DOHH2 (cell line): ENCODE results near the gene MZB1.

Experiments used
- H3F3A ChIP-seq: fragments of 200-600 bp; sonication (generic), shearing (Covaris generic); 2 replicates; pipeline ENCODE4 v1.6.0; 2016; ENCODE audit warnings: antibody characterized with exemption, mild to moderate bottlenecking; ENCODE audit not compliant: control insufficient read depth, insufficient read depth
- H3K27ac ChIP-seq: fragments of 200-600 bp; sonication (generic); 2 replicates; pipeline ENCODE4 v1.5.1; 2014; ENCODE audit warnings: low read depth, mild to moderate bottlenecking, low read length, moderate library complexity
- H3K27me3 ChIP-seq: fragments of 200-600 bp; sonication (generic); 2 replicates; pipeline ENCODE4 v1.6.1; 2014; ENCODE audit warnings: mild to moderate bottlenecking, low read length, mixed read lengths; ENCODE audit not compliant: control insufficient read depth
- H3K36me3 ChIP-seq: fragments of 200-600 bp; sonication (generic); 2 replicates; pipeline ENCODE4 v1.6.1; 2014; ENCODE audit warnings: mild to moderate bottlenecking, low read length, moderate library complexity, mixed read lengths; ENCODE audit not compliant: control insufficient read depth
- H3K4me1 ChIP-seq: fragments of 200-600 bp; sonication (generic); 2 replicates; pipeline ENCODE4 v1.6.1; 2014; ENCODE audit warnings: mild to moderate bottlenecking, low read length, mixed read lengths; ENCODE audit not compliant: control insufficient read depth
- H3K4me2 ChIP-seq: fragments of 200-600 bp; sonication (generic); 2 replicates; pipeline ENCODE4 v1.6.0; 2014; ENCODE audit warnings: mild to moderate bottlenecking, low read length, moderate library complexity
- H3K4me3 ChIP-seq: fragments of 200-600 bp; sonication (generic); 2 replicates; pipeline ENCODE4 v1.5.1; 2014; ENCODE audit warnings: mild to moderate bottlenecking, low read length, mixed read lengths
- H3K79me2 ChIP-seq: fragments of 200-600 bp; sonication (generic); 2 replicates; pipeline ENCODE4 v1.6.1; 2014; ENCODE audit warnings: mild to moderate bottlenecking, low read length, mixed read lengths; ENCODE audit not compliant: control insufficient read depth
- H3K9me2 ChIP-seq: fragments of 200-600 bp; sonication (generic); replicated peaks from 2 replicates; pipeline ENCODE4 v1.6.1; 2014; ENCODE audit warnings: mild to moderate bottlenecking, low read length, mixed read lengths; ENCODE audit not compliant: control insufficient read depth
- H3K9me3 ChIP-seq: fragments of 200-600 bp; sonication (generic); 2 replicates; pipeline ENCODE4 v1.6.1; 2014; ENCODE audit warnings: antibody characterized with exemption, low read length, mixed read lengths; ENCODE audit not compliant: control insufficient read depth, insufficient read depth
- H4K20me1 ChIP-seq: fragments of 200-600 bp; sonication (generic); 2 replicates; pipeline ENCODE4 v1.6.0; 2014; ENCODE audit warnings: low read depth, mild to moderate bottlenecking, antibody characterized with exemption, low read length, moderate library complexity; ENCODE audit not compliant: control insufficient read depth, insufficient read depth
- CTCF ChIP-seq: fragments of 200-600 bp; sonication (generic); IDR thresholded peaks from one replicate; pipeline ENCODE4 v1.5.1; 2014; ENCODE audit warnings: antibody characterized with exemption, mild to moderate bottlenecking, low read depth, low read length; ENCODE audit not compliant: poor library complexity, severe bottlenecking
- EZH2phosphoT487 ChIP-seq: fragments of 200-600 bp; sonication (generic); IDR thresholded peaks from 2 replicates; pipeline ENCODE4 v1.6.1; 2017; ENCODE audit warnings: borderline replicate concordance, mild to moderate bottlenecking, antibody characterized with exemption, low read length, moderate library complexity, mixed read lengths

Gene MZB1

GRCh38 chr5:139419226-139420192, 29.8 kb upstream of the MZB1 start:
- no peaks in the 10 kb centered on the region for H3K9me2 ChIP-seq
- H3F3A ChIP-seq: no peaks in the 10 kb centered on the region
- H3K79me2 ChIP-seq: no peaks in the 10 kb centered on the region
- no peaks in the 10 kb centered on the region for H4K20me1 ChIP-seq
- H3K4me1 ChIP-seq: no peaks in the 10 kb centered on the region
- no peak overlapping the region for H3K27ac ChIP-seq
- no peak for TF ChIP-seq CTCF
- TF ChIP-seq EZH2phosphoT487: no peak
- H3K27me3 ChIP-seq: no peaks in the 10 kb centered on the region
- no peak overlapping the region for H3K4me3 ChIP-seq
- no peaks in the 10 kb centered on the region for H3K36me3 ChIP-seq
- no peaks in the 10 kb centered on the region for H3K9me3 ChIP-seq
- H3K4me2 ChIP-seq: no peak overlapping the region

- Histone ChIP-seq H3K4me2 (no peak overlapping the region), H3K4me1 (no peaks in the 10 kb centered on the region), H3K4me3 (no peak overlapping the region), H3K36me3 (no peaks in the 10 kb centered on the region), H3K27me3 (no peaks in the 10 kb centered on the region), H3K27ac (no peak overlapping the region), H3K79me2 (no peaks in the 10 kb centered on the region), H3K9me2 (no peaks in the 10 kb centered on the region), H3F3A (no peaks in the 10 kb centered on the region), H3K9me3 (no peaks in the 10 kb centered on the region), H4K20me1 (no peaks in the 10 kb centered on the region)
- TF ChIP-seq CTCF (no peak), EZH2phosphoT487 (no peak)
Observed at GRCh38 chr5:139418793-139419192, 29.1 kb upstream of the MZB1 start.

- H3K4me1 ChIP-seq: no peaks in the 10 kb centered on the region
- H3K9me3 ChIP-seq: no peaks in the 10 kb centered on the region
- no peaks in the 10 kb centered on the region for H3K36me3 ChIP-seq
- H3K79me2 ChIP-seq: no peaks in the 10 kb centered on the region
- no peaks in the 10 kb centered on the region for H3K27me3 ChIP-seq
- TF ChIP-seq EZH2phosphoT487: no peak
- TF ChIP-seq CTCF: no peak
- no peak overlapping the region for H3K4me3 ChIP-seq
- no peaks in the 10 kb centered on the region for H3K9me2 ChIP-seq
- no peak overlapping the region for H3K4me2 ChIP-seq
- H3F3A ChIP-seq: no peaks in the 10 kb centered on the region
- H4K20me1 ChIP-seq: no peaks in the 10 kb centered on the region
- H3K27ac ChIP-seq: no peak overlapping the region
Observed at GRCh38 chr5:139417214-139417613, 27.5 kb upstream of the MZB1 start.
